Inflammatory macrophage treated with lipopolysaccharide for 1 hour (primary cell): ENCODE measurements around the gene DUSP3.

ENCODE experiments used
- DNase-seq, 2 donors: peaks; one replicate each; pipeline ENCODE4 v3.0.0-alpha.2; 2020 to 2022

DUSP3 gene

DNA sequence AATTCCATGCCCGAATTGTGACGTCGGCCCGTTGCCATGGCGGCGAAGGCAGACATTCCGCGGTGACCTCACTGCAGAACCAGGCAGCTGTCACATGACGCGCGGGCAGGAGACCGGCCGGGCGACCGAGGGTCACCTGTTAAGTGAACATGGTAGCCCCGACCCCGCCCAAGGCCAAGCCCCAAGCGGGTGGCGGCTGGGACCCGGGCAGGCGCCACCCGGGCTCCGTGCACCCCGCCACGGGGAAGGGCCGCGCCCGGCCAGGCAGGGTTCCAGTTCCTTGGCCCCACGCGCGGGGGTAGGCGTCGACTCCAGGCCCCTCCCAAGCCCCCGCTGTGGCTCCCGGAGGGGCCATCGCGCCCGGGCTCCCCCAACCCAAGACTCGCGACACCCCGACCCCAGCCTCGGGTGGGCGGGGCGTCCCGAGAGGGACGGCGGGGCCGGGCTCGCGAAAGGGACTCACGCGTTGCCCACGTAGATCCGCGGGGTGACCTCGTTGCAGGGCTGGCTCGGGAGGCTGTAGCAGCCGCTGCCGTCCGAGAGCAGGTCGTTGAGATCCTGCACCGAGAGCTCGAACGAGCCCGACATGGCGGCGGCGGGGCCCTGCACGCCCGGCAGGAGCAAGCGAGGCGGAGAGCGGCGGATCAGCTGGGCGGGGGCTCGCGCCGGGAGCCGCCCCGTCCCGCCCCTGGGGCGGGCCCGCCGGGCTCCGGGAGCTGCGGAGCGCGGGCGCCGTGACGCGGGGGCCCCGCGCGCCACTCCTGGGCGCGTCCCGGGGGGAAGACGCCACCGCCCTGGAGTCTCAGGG, at the start of gene DUSP3:
DUSP3 (minus strand) TSS at position 641 of the 808 bp plus-strand sequence; CDS start at position 588, 53 bp downstream.
- DNase-seq: peak; percentile 91 to 92

DNA sequence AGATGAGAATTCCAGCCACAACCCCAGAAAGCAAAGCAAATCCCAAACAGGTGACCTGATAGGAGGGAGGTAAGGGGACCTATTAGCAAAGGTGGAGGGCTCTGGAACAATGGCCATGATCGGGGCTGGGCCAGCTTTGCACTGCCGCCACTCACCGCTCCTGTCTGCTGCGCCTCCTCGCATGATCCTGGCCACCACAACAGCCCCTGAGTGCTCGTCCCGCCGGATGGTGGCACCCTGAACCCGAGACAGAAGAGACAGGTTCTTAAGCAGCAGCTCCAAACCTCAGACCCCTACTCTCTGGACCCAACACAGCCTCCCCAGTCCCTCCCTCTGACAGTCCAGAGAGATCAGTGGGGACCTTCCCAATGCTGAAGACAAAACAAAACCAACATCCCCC, 48.8 kb upstream of the DUSP3 start:
- DNase-seq: no peak

DNA sequence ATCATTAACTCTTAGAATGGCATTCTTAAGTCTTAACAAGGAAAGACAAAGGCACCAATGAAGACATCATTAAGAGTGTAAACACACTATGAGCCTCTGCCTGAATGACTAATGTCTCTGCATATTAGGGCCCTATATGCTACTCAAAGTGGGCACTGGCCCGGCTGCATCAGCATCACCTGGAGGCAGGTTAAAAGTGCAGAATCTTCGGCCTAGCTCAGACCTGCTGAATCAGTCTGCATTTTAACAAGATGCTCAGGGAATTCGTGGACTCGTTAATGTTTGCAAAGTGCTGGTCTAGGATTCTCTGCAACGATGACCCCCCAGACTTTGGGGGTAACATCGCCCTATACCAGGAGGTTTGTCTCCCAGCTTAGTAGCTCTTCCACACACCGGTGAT, 47.4 kb upstream of the DUSP3 start:
- no peak for DNase-seq

DNA sequence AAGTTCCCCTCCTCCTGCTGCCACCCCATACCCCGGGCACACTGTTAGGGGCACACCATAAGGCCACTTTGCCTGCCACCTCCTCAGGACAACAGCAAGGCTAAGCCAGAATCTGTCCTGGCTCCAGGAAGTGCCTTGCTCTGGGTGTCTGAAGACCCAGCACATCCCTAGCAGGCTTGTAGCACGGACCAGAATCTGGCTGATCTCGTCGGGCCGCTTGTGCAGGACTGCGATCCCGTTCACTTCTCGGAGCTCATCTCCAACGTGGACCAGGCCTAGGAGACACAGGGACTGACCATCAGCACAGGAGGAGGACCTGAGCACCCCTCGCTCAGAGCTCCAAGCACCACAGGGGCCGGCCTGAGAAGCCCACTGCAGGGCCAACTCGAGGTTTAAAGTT, 46.8 kb upstream of the DUSP3 start:
- DNase-seq: no peak

DNA sequence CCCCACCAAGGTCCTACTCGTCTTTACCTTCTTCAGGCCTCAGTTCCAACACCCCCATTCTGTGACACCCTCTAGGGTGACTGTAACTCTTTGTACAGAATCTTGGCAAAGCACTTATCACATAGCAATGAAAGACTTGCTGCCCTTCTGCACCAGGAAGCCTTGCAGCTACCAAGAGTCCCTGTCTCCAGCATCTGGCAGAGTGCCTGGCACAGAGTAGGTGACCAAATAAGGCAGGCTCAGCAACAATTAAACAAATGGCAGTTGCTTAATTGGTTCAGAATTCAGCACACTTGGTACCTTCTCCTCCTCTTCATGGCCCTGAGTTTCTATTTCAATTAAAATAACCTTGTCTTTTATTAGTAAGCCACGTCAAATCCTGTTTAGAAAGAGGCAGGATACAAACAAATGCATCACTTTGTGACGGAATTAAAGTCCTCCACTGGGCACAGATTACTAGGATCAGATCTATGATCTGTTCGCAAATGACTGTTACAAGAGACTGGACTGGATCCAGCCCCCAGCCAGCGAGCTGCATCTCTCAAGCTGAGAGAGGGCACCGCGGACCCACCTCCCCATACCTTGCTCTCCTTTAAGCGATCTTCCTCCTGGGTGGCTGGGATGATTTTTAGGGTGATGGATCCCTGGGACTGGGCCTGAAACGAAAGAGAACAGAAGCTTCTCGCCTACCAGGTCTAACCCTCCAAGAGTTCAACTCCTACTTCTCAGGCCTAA, 44.7 kb upstream of the DUSP3 start:
- no peak for DNase-seq

DNA sequence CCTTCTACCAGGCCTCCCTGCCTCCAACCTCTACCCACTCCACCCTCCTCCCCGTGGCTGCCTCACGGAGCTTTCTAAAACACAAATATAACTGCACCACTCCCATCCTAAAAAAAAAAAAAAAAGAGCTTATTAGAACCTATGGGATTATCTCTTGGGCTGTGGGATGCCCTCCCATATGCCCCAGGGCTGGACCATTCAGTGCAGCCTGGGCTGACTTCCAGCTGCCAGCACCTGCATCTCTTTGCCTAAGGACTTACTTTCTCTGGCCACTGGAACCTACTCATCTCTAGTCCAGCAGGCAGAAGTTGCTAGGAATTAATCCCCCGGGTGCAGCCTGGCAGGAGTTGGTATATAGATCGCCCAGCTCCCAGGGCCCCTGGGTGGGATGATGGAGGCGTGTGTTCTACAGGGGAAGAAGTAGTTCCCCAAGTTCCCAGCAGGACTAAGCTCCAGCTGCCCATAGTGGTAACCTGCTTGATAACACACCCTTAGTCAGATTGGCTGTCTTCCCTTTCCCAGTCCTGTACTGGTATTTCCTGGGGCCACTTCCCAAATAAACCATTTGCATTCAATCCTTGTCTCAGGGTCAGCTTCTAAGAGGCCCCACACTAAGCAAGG, 43.9 kb upstream of the DUSP3 start:
- no peak for DNase-seq

DNA sequence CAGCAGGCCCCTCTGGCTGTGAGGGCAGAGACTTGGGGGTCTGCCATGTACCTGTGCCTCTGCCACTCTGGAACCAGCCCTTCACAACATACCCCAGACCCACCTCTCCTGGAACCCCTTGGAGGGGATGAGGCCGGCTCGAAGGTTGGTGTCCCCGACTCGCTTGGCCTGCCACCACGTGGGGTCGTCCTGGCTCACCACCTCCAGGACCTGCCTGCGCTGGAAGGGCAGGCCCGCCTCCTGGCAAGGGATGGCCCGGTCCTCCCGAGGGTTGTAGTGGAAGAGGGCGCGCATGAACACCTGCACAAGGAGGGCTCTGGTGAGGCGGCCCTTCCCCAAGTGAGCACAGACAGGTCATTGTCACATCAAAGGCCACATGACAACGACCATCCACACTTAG, 42.0 kb upstream of the DUSP3 start:
- DNase-seq: no peak

DNA sequence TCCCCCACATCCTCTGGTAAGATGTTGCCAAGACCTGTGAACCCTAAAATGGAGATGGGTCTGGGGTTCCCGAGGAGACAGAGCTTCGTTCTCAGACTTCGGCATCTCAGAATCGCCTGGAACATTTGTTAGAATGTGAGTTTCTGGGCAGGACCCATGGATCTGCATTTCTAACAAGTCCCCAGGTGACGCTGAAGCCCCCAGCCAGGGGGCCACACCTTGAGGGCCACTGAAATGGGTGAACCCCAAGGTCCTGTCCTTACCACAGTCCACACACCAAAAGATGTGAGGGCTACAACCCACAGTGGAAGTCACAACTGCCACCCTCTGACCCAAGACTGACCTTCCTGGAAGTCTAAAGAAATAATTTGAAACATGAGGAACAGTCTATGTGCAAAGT, 40.2 kb upstream of the DUSP3 start:
- no peak for DNase-seq

DNA sequence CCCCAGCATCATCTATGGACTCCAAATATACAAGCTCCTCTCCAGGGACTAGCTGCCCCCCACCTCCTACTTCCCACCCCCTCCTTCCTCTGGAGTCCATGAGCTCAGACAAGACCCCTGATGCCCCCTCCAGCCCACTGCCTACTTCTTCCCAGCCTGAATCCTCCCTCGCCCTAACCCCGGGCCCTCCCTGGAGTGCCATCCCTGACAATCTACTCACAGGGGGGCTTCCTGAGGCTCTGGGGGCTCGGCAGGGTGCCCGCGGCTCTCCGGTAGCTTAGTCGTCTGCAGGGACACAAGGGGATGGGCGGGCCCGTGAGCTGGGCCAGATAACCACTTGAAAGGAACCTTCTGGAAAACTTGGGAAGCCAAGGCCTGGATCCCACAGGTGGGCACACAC, 39.0 kb upstream of the DUSP3 start:
- no peak for DNase-seq

DNA sequence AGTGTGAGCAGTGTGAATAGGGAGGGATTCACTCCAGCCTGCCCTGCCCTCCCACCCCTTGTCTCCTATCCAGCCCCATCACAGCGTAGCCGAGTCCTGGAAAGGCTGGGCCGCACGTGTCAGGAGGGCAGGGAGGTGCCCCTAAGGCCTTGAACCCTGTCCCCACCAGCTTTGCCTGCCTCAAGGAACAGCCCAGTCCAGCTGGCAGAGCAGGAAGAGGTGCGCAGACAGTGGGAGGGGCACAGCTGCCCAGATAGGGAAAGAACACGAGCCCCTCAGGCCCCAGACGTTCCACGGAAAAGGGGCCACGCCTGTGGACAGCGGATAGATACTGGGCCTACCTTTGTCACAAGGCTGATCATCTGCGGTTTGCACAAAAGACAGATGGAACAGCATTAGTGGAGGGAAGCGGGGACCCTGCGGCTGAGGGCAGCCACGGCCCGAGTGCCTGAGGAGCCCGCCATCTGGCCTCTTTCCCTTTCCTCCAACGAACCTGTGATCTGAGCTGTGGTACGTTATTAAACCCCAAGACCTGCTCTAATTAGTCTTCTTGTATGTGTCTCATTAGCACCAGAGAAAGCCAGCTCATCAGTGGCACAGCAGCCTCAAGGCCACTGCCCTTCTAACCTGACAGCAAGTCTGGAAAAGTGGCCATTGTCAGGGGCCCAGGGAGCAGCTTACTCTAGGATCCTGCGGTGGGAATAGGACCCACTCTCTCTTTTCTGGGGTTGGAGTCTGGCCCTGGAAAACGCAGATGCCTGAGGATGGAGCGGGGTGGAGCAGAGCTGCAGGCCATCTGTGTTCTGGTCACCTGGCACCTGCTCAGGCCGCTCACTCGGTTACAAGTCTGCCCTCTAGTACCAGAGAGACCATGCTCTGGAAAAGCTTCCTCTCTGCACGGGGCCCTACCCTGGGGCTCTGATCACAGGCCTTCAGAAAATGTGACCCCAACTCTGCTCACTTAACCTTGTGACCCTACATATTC, 37.9 kb upstream of the DUSP3 start:
- no peak for DNase-seq

DNA sequence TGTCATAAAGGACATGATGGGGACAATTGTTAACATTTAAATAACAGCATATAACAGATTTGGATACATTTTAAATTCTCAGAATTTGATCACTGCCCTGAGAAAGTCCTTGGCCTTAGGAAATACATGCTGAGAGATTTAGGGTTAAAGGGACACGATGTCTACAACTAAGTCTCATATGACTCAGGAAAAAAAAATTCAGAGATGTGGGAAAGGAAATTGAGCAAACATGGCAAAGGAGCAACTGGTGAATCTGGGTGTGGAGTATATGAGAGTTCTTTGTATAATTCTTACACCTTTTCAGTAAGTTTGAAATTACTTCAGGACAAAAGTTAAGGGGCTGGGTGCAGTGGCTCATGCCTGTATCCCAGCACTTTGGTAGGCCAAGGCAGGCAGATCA, 35.9 kb upstream of the DUSP3 start:
- peak; percentile 61 to 72 for DNase-seq

DNA sequence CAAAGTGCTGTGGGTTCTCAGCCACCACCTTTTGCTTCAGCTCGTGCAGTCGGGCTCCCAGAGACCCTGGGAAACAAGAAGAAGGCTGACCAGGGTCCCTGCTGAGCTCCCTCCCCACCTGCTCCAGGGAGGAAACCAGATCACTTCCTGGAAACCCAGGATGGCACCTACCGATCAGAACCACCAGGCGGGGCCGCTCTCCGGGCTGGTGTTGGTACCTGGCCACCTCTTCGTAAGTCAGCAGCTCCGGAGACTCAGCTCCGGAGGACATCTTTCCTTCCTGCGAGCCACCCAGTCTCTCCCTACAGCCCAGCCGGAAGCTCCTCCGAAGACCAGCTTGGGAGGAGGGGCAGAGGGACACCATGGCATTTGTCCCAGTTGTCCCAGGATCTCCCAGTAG, 35.2 kb upstream of the DUSP3 start:
- DNase-seq: no peak

DNA sequence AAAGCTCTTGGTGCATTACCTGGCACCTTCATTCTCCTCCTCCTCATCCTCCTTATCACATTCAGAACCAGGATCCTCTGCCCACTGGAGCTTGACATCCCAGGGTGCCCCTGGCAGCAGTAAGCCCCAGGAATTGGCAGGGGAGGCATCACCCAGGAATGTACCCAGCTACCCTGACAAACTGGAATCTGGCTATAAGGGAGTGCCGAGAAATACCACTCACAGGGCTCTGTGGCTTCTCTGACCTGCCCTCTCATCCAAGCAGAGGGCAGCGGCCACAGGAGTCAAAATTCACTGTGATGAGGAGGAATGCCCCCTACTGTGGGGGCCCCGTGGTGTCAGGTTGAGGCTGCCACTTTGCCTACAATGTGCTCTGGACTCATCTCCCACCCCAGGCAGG, 34.6 kb upstream of the DUSP3 start:
- no peak for DNase-seq

DNA sequence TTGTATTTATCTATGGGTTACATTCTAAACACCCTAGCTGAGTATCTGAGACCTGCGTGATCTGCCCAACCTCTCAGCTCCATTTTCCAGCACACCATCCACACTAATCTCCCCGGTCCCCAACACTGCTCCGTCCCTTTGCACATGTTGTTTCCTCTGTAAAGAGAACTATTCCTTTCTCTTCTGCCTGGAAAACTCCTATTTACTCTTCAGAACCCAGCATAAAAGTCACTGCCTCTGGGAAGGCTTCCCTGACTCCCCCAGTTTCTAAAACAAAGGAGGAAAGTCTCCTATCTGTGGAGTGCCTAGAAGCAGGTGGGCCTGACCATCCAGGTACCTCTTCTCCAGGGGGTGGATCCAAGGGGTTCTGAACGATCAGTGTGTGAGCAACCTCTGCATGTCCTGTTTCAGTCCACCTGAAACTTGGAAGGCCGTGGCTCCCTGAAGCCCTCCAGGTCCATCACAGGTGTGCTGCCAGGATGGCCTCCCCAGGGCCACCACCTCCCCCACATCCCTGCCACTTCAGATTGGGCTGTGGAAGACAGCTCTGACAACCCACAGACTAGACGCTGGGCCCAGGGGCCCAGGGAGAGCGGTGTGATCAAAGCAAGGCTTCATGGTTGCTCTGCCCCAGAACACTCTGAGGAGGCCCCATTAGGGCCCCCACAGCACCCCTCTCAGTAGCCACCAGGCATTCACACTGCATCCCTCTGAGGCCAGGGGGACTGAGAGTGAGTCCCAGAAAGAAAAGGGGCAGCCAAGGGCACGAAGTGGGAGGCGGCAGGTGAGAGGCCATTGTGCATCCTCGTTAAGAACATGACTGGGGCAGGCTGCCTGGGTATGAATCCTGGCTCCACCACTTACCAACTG, 33.9 kb upstream of the DUSP3 start:
- no peak for DNase-seq

DNA sequence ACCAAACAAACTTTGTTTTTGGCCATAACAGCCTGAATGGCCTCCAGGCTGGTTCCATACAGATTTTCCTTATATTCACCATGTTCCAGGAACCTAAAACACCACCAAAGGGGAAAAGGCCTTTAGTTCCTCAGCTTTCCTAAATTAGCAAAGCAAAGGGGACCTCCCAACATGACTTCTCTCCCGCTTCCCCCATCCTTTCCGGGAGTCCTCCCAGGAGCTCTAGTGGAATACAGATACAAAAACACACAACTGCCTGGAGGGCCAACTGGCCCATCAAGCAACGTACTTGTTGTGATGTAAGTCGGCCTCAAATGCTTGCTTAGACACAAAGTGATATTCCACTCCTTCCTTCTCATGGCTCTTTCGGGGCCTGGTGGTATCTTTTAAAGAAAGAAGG, 32.0 kb upstream of the DUSP3 start:
- DNase-seq: no peak

DNA sequence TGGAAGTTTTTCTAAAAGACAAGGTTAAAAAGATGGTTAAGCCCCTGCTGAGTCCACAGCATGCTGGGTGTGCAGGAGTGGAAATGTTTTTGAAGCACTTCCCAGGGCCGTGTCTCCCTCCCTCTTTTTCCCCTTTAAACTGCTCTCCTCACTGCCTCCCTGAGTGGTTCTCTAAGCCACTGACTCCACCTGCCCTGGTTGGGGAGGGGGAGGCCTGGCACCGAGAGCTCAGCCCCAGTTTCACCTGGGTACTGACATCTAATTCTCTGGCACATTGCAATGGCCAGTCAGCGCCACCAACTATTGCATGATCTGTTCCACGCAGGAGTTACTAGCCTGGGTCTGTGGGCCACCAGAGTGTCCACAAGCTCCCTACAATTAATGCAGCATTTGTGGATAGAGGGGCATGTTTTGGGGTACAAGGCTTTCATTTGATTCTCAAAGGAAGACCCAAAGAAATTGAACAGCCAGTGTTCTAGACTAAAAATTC, 31.5 kb upstream of the DUSP3 start:
- DNase-seq: no peak

DNA sequence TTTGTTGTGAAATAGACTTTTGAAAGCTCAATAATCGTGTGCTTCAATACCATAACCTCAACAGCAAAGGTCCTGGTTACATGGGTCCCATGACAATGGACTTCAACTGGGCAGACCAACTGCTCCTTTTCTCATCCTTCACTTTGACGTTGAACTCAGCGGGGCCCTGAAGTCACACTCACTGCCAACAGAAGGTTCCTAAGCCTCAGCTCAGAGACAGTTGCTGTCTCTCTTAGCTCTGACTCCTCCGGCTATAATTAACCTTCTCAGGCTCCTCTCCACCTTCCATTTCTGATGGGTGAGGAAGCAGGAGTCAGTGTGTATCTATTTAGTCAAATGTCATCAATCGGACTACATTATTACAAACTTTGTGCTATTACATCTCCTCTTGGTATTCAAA, 30.3 kb upstream of the DUSP3 start:
- DNase-seq: no peak

DNA sequence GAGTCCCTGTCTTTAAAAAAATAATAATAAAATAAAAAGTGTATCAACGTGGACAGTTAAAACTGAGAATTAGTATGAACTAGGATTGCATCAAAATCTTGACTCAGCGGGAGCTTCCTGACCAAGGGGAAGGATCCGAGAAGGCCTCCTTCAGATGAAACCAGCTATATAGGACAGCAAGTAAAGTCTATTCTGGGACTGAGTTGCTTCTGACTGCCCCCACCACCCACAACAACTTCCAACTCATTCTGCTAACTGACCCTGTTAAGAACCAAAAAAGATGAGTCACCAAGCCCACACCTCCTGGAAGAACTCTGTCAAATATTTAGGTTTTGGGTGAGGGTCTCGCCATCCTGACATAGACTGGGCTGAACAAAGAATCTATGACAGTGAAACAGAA, 29.3 kb upstream of the DUSP3 start:
- DNase-seq: peak; percentile 38 to 52

DNA sequence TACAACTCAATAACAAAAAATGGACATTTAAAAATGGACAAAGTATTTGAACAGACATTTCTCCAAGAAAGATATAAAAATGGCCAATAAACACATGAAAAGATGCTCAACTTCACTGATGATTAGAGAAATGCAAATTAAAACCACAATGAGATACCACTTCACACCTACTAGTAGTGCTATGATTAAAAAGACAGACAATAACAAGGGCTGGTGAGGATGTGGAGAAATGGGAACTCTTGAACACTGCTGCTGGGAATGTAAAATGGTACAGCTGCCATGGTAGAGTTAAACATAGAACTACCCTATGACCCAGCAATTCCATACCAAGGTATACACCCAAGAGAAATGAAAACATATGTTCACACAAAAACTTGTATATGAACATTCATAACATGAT, 26.3 kb upstream of the DUSP3 start:
- DNase-seq: no peak

DNA sequence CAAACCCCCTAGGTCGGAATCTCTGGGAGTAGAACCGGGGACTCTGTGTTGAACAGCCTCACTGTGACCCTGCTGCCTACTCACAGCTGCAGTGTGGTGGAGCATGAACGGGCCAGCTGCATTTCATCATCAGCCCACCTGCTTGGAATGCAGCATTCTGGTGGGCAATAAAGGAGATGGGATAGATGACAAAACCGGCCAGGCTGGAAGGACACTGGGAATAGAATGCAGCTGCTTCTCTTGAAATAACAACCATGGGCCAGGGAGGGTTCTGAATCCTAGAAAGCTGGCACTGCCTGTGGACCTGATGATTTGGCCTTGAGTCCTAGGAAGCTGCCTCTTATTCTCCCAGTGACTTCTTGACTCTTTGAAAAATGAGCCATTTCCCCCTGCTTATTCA, 25.0 kb upstream of the DUSP3 start:
- DNase-seq: no peak

DNA sequence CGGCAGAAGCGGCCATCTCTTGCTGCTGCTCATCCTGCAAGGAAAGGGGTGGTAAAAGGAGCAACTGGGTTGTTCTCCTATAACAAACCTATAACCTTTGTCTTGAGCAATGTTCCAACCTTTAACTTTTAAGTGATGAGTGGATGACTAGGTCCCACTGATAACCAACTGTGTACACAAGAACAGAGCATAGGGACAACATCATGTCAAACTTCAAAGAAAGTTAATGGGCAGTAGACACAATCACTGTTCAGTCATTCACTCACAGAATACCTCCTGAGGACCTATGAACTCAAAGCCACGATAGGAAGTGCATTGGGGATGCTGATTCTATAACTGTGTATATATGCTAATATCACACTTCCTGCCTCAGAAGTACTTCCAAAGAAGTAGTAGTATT, 23.1 kb upstream of the DUSP3 start:
- no peak for DNase-seq

DNA sequence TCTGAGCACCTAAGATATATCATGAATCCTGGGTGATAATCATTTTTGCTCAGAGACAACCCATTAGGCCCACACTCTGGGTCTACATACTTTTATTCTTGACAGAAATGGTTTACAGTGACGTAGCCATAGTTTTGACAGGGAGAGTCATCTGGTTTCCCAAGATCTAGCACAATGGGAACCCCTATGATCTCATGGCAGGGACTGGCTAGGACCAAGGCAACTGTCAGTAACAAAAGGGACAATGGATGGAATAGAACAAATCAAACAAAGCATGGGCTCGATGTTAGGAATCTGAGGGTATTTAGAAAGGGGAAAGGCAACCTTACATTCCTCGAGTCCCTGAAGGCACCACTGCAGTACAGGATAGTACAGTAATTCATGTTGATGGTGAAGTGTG, 22.0 kb upstream of the DUSP3 start:
- no peak for DNase-seq
